ENCODE measurements around the gene KANSL2. TPM values are rescaled to one million over a fixed set of nuclear protein-coding genes. Genes with fewer than 3 reads are reported as not detected.
"Not testable (repeated sequence)": the region's sequence is repeated elsewhere in the genome, so short reads cannot be mapped to it uniquely, and the experiment has no call there.

Gene KANSL2
- total RNA-seq, 4 donors from 2014 or later: 69.0 to 107 (median 76.4) TPM

- no peak overlapping the region for H3K4me3 ChIP-seq
- ATAC-seq (no peak), DNase-seq (no peak)
- no peak overlapping the region for H3K27ac ChIP-seq
- no peaks in the 10 kb centered on the region for H3K4me1 ChIP-seq
- H3K27me3 ChIP-seq: no peaks in the 10 kb centered on the region
- TF ChIP-seq POLR2A (IDR thresholded peaks at IDR 0.05): no peak
- no peak for TF ChIP-seq CTCF (IDR thresholded peaks at IDR 0.05 in 4 of 5, conservative IDR thresholded peaks at IDR 0.05 in 1 of 5)
- in situ Hi-C loops (cut with MboI; ENCODE audit: low sequenced_read_pairs in 4 of 4) (loop anchor here in 1 of 4 donors (25.0 kb wide), 1 partner anchor 568 kb away; no protein-coding TSS in a partner anchor), intact Hi-C loops (cut with DNase I; ENCODE audit: low total_unique reads) (no loop called here)
- H3K36me3 ChIP-seq: no peaks in the 10 kb centered on the region
- H3K9me3 ChIP-seq: no peaks in the 10 kb centered on the region
Measured at GRCh38 chr12:48630346-48630745, 51.7 kb downstream of the KANSL2 start.

GRCh38 chr12:48629541-48629940 lies 52.5 kb downstream of the KANSL2 start:
- intact Hi-C loops (cut with DNase I; ENCODE audit: low total_unique reads): no loop called here

GRCh38 chr12:48627556-48627955 lies 54.5 kb downstream of the KANSL2 start:
- H3K27ac ChIP-seq: no peak overlapping the region
- intact Hi-C loops (cut with DNase I; ENCODE audit: low total_unique reads): no loop called here
- in situ Hi-C loops (cut with MboI; ENCODE audit: low sequenced_read_pairs in 4 of 4): loop anchor here in 1 of 4 donors (25.0 kb wide), 1 partner anchor 565 kb away; no protein-coding TSS in a partner anchor

More at GRCh38 chr12:48629541-48629940, 52.5 kb downstream of the KANSL2 start:
- Histone ChIP-seq H3K27me3 (no peaks in the 10 kb centered on the region), H3K4me1 (no peaks in the 10 kb centered on the region), H3K4me3 (no peak overlapping the region), H3K27ac (no peak overlapping the region), H3K9me3 (no peaks in the 10 kb centered on the region), H3K36me3 (no peaks in the 10 kb centered on the region)
- no peak for ATAC-seq
- no peak for TF ChIP-seq POLR2A (IDR thresholded peaks at IDR 0.05)
- TF ChIP-seq CTCF (IDR thresholded peaks at IDR 0.05 in 4 of 5, conservative IDR thresholded peaks at IDR 0.05 in 1 of 5): no peak
- no peak for DNase-seq
- in situ Hi-C loops (cut with MboI; ENCODE audit: low sequenced_read_pairs in 4 of 4): loop anchor here in 1 of 4 donors (25.0 kb wide), 1 partner anchor 567 kb away; no protein-coding TSS in a partner anchor

GRCh38 chr12:48622997-48623396 lies 59.0 kb downstream of the KANSL2 start:
- H3K27ac ChIP-seq; intact Hi-C loops (cut with DNase I; ENCODE audit: low total_unique reads); DNase-seq; H3K9me3 ChIP-seq; H3K27me3 ChIP-seq; ATAC-seq; H3K4me1 ChIP-seq; H3K36me3 ChIP-seq; H3K4me3 ChIP-seq: not testable (repeated sequence)
- in situ Hi-C loops (cut with MboI; ENCODE audit: low sequenced_read_pairs in 4 of 4): loop anchor here in 2 of 4 donors (25.0 kb wide), 2 partner anchors 89 to 386 kb away; partner anchors contain the start of gene CCNT1 (in 1 of the 2)

More at GRCh38 chr12:48627556-48627955, 54.5 kb downstream of the KANSL2 start:
- no peaks in the 10 kb centered on the region for H3K4me1 ChIP-seq
- no peak for ATAC-seq
- H3K36me3 ChIP-seq: no peaks in the 10 kb centered on the region
- TF ChIP-seq POLR2A (IDR thresholded peaks at IDR 0.05) (no peak), CTCF (IDR thresholded peaks at IDR 0.05 in 4 of 5, conservative IDR thresholded peaks at IDR 0.05 in 1 of 5) (no peak)
- H3K4me3 ChIP-seq: no peak overlapping the region
- no peak for DNase-seq
- H3K9me3 ChIP-seq: no peaks in the 10 kb centered on the region
- no peaks in the 10 kb centered on the region for H3K27me3 ChIP-seq

GRCh38 chr12:48618541-48618940 lies 63.5 kb downstream of the KANSL2 start:
- H3K4me1 ChIP-seq: no peaks in the 10 kb centered on the region
- DNase-seq (peak; percentile 32 to 57), ATAC-seq (peak; percentile 81 to 89)
- H3K27ac ChIP-seq: no peak overlapping the region
- H3K4me3 ChIP-seq: no peak overlapping the region
- in situ Hi-C loops (cut with MboI; ENCODE audit: low sequenced_read_pairs in 4 of 4) (loop anchor here in 2 of 4 donors (25.0 kb wide), 2 partner anchors 94 to 381 kb away; partner anchors contain the start of gene CCNT1 (in 1 of the 2)), intact Hi-C loops (cut with DNase I; ENCODE audit: low total_unique reads) (loop anchor here (5.0 kb wide), 2 partner anchors 179 to 431 kb away; no protein-coding TSS in a partner anchor)
- TF ChIP-seq POLR2A (IDR thresholded peaks at IDR 0.05): no peak
- TF ChIP-seq CTCF (IDR thresholded peaks at IDR 0.05 in 4 of 5, conservative IDR thresholded peaks at IDR 0.05 in 1 of 5): peak; percentile 77 to 96 (median 84)
- H3K36me3 ChIP-seq: no peaks in the 10 kb centered on the region
- peaks cover 0 to 12% (median 3%) of the 10 kb centered on the region in 3 donors for H3K27me3 ChIP-seq
- no peaks in the 10 kb centered on the region for H3K9me3 ChIP-seq
